Omental fat pad (tissue), 4 donors: Measurements from ENCODE around the gene HGFAC. TPM values are rescaled to one million over a fixed set of nuclear protein-coding genes. Genes with fewer than 3 reads are reported as not detected.

ENCODE experiments used
- ATAC-seq: fragments of 150-250 bp; one replicate; pipeline ENCODE4 v1.9.1; 2016; ENCODE audit warnings: mild to moderate bottlenecking, moderate library complexity; ENCODE audit not compliant: low FRiP score
- DNase-seq: peaks from one replicate; pipeline ENCODE4 v3.0.0-alpha.2; 2019; ENCODE audit warnings: low spot score
- CTCF ChIP-seq, 3 donors: fragments of 450-650 bp; IDR thresholded peaks; one replicate each; pipeline ENCODE4 v1.5.1; 2016 to 2017; ENCODE audit warnings: antibody characterized with exemption in 3 of 3, mild to moderate bottlenecking in 3 of 3, moderate library complexity in 2 of 3
- total RNA-seq, 4 donors: library from RNA; depleted of rRNA; stranded (reverse); fragments of >200 nt; gene quantifications; one replicate each; pipeline ENCODE4 v1.1.0, GENCODE V29; 2016

Gene HGFAC
- total RNA-seq, 4 donors from 2014 or later, result not detected

GRCh38 chr4:3477750-3478430 lies 36.1 kb downstream of the HGFAC start:
- no peak for ATAC-seq
- no peak for TF ChIP-seq CTCF (IDR thresholded peaks at IDR 0.05)

GRCh38 chr4:3478446-3479357 lies 36.9 kb downstream of the HGFAC start:
- DNase-seq, result no peak
- no peak for TF ChIP-seq CTCF (IDR thresholded peaks at IDR 0.05)
- no peak for ATAC-seq

More at GRCh38 chr4:3477750-3478430, 36.1 kb downstream of the HGFAC start:
- no peak for DNase-seq

- no peak for ATAC-seq
- TF ChIP-seq CTCF (IDR thresholded peaks at IDR 0.05), result no peak
- DNase-seq, result no peak
Observed at GRCh38 chr4:3479358-3480101, 37.8 kb downstream of the HGFAC start.

GRCh38 chr4:3480528-3481112 lies 38.9 kb downstream of the HGFAC start:
- TF ChIP-seq CTCF (IDR thresholded peaks at IDR 0.05), result peak in 1 of 3 donors; percentile 92
- DNase-seq, result peak; percentile 77
- peak; percentile 77 for ATAC-seq

- TF ChIP-seq CTCF (IDR thresholded peaks at IDR 0.05), result no peak
- no peak for DNase-seq
- ATAC-seq, result no peak
Observed at GRCh38 chr4:3481113-3481531, 39.4 kb downstream of the HGFAC start.

- TF ChIP-seq CTCF (IDR thresholded peaks at IDR 0.05), result no peak
- DNase-seq, result no peak
- ATAC-seq, result no peak
Observed at GRCh38 chr4:3481783-3482393, 40.1 kb downstream of the HGFAC start.
